ENCODE results near the gene VTI1A.

The VTI1A gene

DNA sequence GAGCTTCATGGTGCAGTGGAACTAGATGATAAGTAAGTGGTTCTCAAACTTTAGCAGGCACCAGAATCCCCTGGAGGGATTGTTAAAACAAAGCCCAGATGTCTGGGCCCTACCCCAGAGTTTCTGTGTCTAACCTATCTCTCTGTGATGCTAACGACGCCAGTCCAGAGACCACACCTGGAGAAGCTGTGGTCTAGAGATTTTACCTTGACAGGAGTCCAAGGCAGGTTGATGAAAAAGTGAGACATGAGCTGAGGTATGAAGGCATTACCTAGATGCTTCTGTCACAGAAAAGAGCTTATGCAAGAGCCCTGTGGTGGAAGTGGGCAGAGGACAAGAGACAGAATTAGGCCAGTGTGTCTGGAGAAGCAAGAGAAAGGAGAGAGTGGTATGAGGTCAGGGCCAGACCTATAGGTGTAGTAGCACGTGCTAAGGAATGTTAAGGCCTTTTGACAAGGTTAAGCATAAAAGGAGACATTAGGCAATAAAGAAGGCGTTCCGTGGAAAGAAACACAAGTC, 318.8 kb downstream of the VTI1A start:
- H3K27me3 Mint-ChIP-seq, result no peaks in the 10 kb centered on the region
- no peaks in the 10 kb centered on the region for H3K9me3 Mint-ChIP-seq (ENCODE audit: low read depth)
- no peak overlapping the region for H3K4me3 Mint-ChIP-seq
- no peaks in the 10 kb centered on the region for H3K4me1 Mint-ChIP-seq (ENCODE audit: low read depth)
- H3K27ac Mint-ChIP-seq, result no peak overlapping the region
- no peaks in the 10 kb centered on the region for H3K36me3 Mint-ChIP-seq

DNA sequence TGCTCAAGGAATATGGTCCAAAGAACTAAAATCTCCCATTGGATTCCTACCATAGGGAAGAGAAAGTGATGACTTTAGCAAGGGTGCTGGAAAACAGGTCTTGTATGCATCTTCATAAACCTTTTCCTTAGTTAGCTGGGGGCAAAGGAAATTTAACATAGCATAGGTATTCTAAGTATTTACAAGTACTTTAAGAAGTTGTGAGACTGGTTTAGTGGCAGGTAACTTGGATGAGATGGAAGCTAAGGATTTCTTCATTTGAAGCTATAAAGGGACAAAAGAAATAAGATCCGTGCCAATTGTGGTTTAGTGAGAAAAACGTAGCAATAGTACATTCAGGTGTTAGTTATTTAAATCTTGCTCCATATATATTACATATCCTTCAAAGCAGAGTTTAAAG, 319.6 kb downstream of the VTI1A start:
- Mint-ChIP-seq H3K4me3 (no peak overlapping the region), H3K4me1 (ENCODE audit: low read depth) (no peaks in the 10 kb centered on the region), H3K27ac (no peak overlapping the region), H3K9me3 (ENCODE audit: low read depth) (no peaks in the 10 kb centered on the region), H3K36me3 (no peaks in the 10 kb centered on the region), H3K27me3 (no peaks in the 10 kb centered on the region)

- Mint-ChIP-seq H3K4me3 (no peak overlapping the region), H3K36me3 (no peaks in the 10 kb centered on the region), H3K4me1 (ENCODE audit: low read depth) (no peaks in the 10 kb centered on the region), H3K27ac (no peak overlapping the region), H3K9me3 (ENCODE audit: low read depth) (no peaks in the 10 kb centered on the region), H3K27me3 (no peaks in the 10 kb centered on the region)
Observed at GRCh38 chr10:112767156-112767555, 320.1 kb downstream of the VTI1A start.

- Mint-ChIP-seq H3K27me3 (no peaks in the 10 kb centered on the region), H3K36me3 (no peaks in the 10 kb centered on the region), H3K4me3 (no peak overlapping the region), H3K27ac (no peak overlapping the region), H3K9me3 (ENCODE audit: low read depth) (no peaks in the 10 kb centered on the region), H3K4me1 (ENCODE audit: low read depth) (no peaks in the 10 kb centered on the region)
Observed at GRCh38 chr10:112768121-112768520, 321.1 kb downstream of the VTI1A start.

GRCh38 chr10:112769081-112769480, 322.1 kb downstream of the VTI1A start:
- Mint-ChIP-seq H3K4me1 (ENCODE audit: low read depth) (no peaks in the 10 kb centered on the region), H3K36me3 (no peaks in the 10 kb centered on the region), H3K27me3 (no peaks in the 10 kb centered on the region), H3K27ac (no peak overlapping the region), H3K4me3 (no peak overlapping the region), H3K9me3 (ENCODE audit: low read depth) (no peaks in the 10 kb centered on the region)

- Mint-ChIP-seq H3K4me3 (no peak overlapping the region), H3K36me3 (no peaks in the 10 kb centered on the region), H3K9me3 (ENCODE audit: low read depth) (no peaks in the 10 kb centered on the region), H3K27ac (no peak overlapping the region), H3K27me3 (no peaks in the 10 kb centered on the region), H3K4me1 (ENCODE audit: low read depth) (no peaks in the 10 kb centered on the region)
Observed at GRCh38 chr10:112769611-112770370, 322.8 kb downstream of the VTI1A start.

DNA sequence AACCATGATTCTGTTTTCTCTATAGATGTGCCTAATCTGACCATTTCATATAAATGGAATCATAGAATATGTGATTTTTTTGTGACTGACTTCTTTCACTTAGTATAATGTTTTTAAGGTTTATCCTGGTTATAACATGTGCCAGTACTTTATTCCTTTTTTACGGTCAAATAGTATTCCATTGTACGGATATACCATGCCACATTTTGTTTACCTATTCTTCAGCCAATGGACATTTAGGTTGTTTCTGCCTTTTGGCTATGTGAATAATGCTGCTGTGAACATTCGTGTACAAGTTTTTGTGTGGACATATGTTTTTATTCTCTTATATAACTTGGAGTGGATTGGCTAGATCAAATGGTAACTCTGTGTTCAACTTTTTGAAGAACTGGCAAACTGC, 324.7 kb downstream of the VTI1A start:
- no peak overlapping the region for H3K4me3 Mint-ChIP-seq
- H3K9me3 Mint-ChIP-seq (ENCODE audit: low read depth), result no peaks in the 10 kb centered on the region
- H3K27ac Mint-ChIP-seq, result no peak overlapping the region
- no peaks in the 10 kb centered on the region for H3K27me3 Mint-ChIP-seq
- no peaks in the 10 kb centered on the region for H3K4me1 Mint-ChIP-seq (ENCODE audit: low read depth)
- H3K36me3 Mint-ChIP-seq, result peaks cover 3% of the 10 kb centered on the region

GRCh38 chr10:112773783-112774182, 326.8 kb downstream of the VTI1A start:
- Mint-ChIP-seq H3K27ac (no peak overlapping the region), H3K4me1 (ENCODE audit: low read depth) (no peaks in the 10 kb centered on the region), H3K4me3 (no peak overlapping the region), H3K27me3 (no peaks in the 10 kb centered on the region), H3K36me3 (peaks cover 3% of the 10 kb centered on the region), H3K9me3 (ENCODE audit: low read depth) (no peaks in the 10 kb centered on the region)

DNA sequence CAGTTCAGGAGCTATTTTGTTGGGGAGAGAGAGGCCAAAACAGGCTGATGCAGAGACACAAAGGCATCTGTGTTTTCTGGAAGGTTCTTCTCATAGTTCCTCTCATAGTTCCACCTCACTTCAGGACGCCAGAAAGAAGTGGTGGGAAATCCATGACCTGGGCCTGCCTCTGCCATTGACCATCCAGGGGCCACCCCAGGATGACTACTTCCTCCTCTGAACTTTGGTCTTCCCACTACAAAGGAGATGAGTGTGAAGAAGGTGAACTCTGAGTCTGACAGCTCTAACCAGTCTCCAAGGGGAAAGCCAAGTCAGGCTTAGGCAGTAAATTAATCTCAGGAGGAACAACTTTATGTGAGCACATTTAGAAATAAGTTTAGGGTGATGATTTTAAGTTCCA, 327.2 kb downstream of the VTI1A start:
- Mint-ChIP-seq H3K4me1 (ENCODE audit: low read depth) (no peaks in the 10 kb centered on the region), H3K36me3 (peaks cover 5% of the 10 kb centered on the region), H3K9me3 (ENCODE audit: low read depth) (no peaks in the 10 kb centered on the region), H3K27ac (no peak overlapping the region), H3K27me3 (no peaks in the 10 kb centered on the region), H3K4me3 (no peak overlapping the region)

- Mint-ChIP-seq H3K9me3 (ENCODE audit: low read depth) (no peaks in the 10 kb centered on the region), H3K27me3 (no peaks in the 10 kb centered on the region), H3K36me3 (peaks cover 7% of the 10 kb centered on the region), H3K27ac (no peak overlapping the region), H3K4me1 (ENCODE audit: low read depth) (no peaks in the 10 kb centered on the region), H3K4me3 (no peak overlapping the region)
Observed at GRCh38 chr10:112774798-112775197, 327.8 kb downstream of the VTI1A start.

DNA sequence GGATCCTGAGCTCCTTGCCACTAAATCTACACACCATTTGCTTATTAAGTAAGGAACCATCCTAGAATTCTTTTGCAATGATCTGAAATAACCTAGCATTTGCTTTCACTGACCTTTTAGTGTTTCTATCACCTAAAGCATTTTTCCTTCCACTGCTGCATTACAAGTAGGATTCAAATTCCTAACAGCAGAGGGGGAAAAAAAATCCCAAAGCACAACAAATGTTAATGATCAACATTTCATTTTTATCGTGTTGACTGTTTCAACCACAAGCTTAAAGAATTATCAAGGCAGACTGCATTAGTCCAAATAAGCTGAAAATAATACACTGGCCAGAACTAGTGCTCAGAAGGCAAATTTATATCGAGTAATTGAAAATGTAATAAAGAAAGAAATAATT, 328.4 kb downstream of the VTI1A start:
- H3K27ac Mint-ChIP-seq, result no peak overlapping the region
- H3K27me3 Mint-ChIP-seq, result no peaks in the 10 kb centered on the region
- peaks cover 7% of the 10 kb centered on the region for H3K36me3 Mint-ChIP-seq
- no peak overlapping the region for H3K4me3 Mint-ChIP-seq
- H3K9me3 Mint-ChIP-seq (ENCODE audit: low read depth), result no peaks in the 10 kb centered on the region
- H3K4me1 Mint-ChIP-seq (ENCODE audit: low read depth), result no peaks in the 10 kb centered on the region

- Mint-ChIP-seq H3K27ac (no peak overlapping the region), H3K4me3 (no peak overlapping the region), H3K4me1 (ENCODE audit: low read depth) (no peaks in the 10 kb centered on the region), H3K36me3 (peaks cover 7% of the 10 kb centered on the region), H3K27me3 (no peaks in the 10 kb centered on the region), H3K9me3 (ENCODE audit: low read depth) (no peaks in the 10 kb centered on the region)
Observed at GRCh38 chr10:112775892-112776674, 329.1 kb downstream of the VTI1A start.

GRCh38 chr10:112778579-112778978, 331.6 kb downstream of the VTI1A start:
- Mint-ChIP-seq H3K36me3 (peaks cover 18% of the 10 kb centered on the region), H3K27ac (no peak overlapping the region), H3K4me1 (ENCODE audit: low read depth) (no peaks in the 10 kb centered on the region), H3K9me3 (ENCODE audit: low read depth) (no peaks in the 10 kb centered on the region), H3K4me3 (no peak overlapping the region), H3K27me3 (no peaks in the 10 kb centered on the region)

- H3K27me3 Mint-ChIP-seq, result no peaks in the 10 kb centered on the region
- no peaks in the 10 kb centered on the region for H3K9me3 Mint-ChIP-seq (ENCODE audit: low read depth)
- no peaks in the 10 kb centered on the region for H3K4me1 Mint-ChIP-seq (ENCODE audit: low read depth)
- no peak overlapping the region for H3K27ac Mint-ChIP-seq
- no peak overlapping the region for H3K4me3 Mint-ChIP-seq
- H3K36me3 Mint-ChIP-seq, result peaks cover 22% of the 10 kb centered on the region
Observed at GRCh38 chr10:112779025-112779770, 332.2 kb downstream of the VTI1A start.

Data from activated naive CD8-positive, alpha-beta T cell (primary cell).